HCT116 (cell line): ENCODE results near the gene SHROOM1. TPM values are rescaled to one million over a fixed set of nuclear protein-coding genes. Genes with fewer than 3 reads are reported as not detected.

Source experiments
- ATAC-seq: fragments of 200-7000 bp; cut with Tn5 transposase; 2 replicates; pipeline ENCODE4 v1.9.1; 2020; ENCODE audit warnings: mild to moderate bottlenecking, moderate library complexity
- BruUV-seq: library from RNA; stranded (reverse); fragments of 400-500 nt; replicated peaks from 2 replicates; lab custom pipeline; 2021; lab: Mats Ljungman, UMichigan
- CTCF ChIA-PET: fragments of 300-600 bp; sonication (Branson Sonifier 250); formaldehyde crosslinking; loops from one replicate; lab custom pipeline; 2021; ENCODE audit warnings: antibody characterized with exemption; lab: Charles Lee
- POLR2A ChIA-PET: fragments of 300-600, 350-600 bp; sonication (Branson Sonifier 250); formaldehyde crosslinking; loops from one replicate; lab custom pipeline; 2021; ENCODE audit warnings: antibody characterized with exemption; lab: Charles Lee
- RAD21 ChIA-PET, 2 experiments: fragments of 300-600 bp; sonication (Branson Sonifier 250); formaldehyde crosslinking; loops; one replicate each; lab custom pipeline; 2023; ENCODE audit warnings: low total read pairs in 2 of 2; ENCODE audit not compliant: uncharacterized antibody in 2 of 2, unreplicated experiment in 2 of 2, low non-redundant PET in 1 of 2; lab: Charles Lee
- DNase-seq: peaks from one replicate; pipeline ENCODE4 v3.0.0-alpha.2; 2010; ENCODE audit warnings: low read depth, low spot score
- H2AFZ ChIP-seq: fragments of 200-600 bp; shearing (Covaris generic), sonication (generic); 2 replicates; pipeline ENCODE4 v1.6.1; 2017; ENCODE audit warnings: low read depth, mixed run types, mixed read lengths, antibody characterized with exemption, low read length; ENCODE audit not compliant: poor library complexity, severe bottlenecking
- H3K27ac ChIP-seq: 2 replicates; pipeline ENCODE4 v1.5.1; 2012; ENCODE audit warnings: low read depth, low read length
- H3K27me3 ChIP-seq: fragments of 200-600 bp; sonication (generic); 2 replicates; pipeline ENCODE4 v1.6.1; 2016; ENCODE audit warnings: mixed run types, low read length, mixed read lengths; ENCODE audit not compliant: insufficient read depth
- H3K36me3 ChIP-seq, 2 experiments: fragments of 200-500 bp in 1 of 2; fragments of 200-600 bp in 1 of 2; sonication (Bioruptor generic) in 1 of 2; sonication (generic) in 1 of 2; 2 replicates each; pipeline versions ENCODE4 v1.5.1 to v1.6.1; 2014 to 2016; ENCODE audit warnings: low read length in 2 of 2, inconsistent platforms in 1 of 2, mixed read lengths in 1 of 2, mixed run types in 1 of 2; ENCODE audit not compliant: insufficient read depth in 2 of 2, control insufficient read depth in 1 of 2
- H3K4me1 ChIP-seq, 2 experiments: fragments of 200-600 bp in 1 of 2; sonication (generic) in 1 of 2; 2 replicates each; pipeline versions ENCODE4 v1.5.1 to v1.6.1; 2012 to 2017; ENCODE audit warnings: low read length in 2 of 2, inconsistent platforms in 1 of 2, mild to moderate bottlenecking in 1 of 2, mixed read lengths in 1 of 2, mixed run types in 1 of 2, moderate library complexity in 1 of 2; ENCODE audit not compliant: insufficient read depth in 2 of 2, control insufficient read depth in 1 of 2
- H3K4me2 ChIP-seq: fragments of 200-600 bp; sonication (generic); 2 replicates; pipeline ENCODE4 v1.6.1; 2017; ENCODE audit warnings: mixed run types, low read length, mixed read lengths
- H3K4me3 ChIP-seq, 2 experiments: fragments of 200-600 bp in 1 of 2; sonication (generic) in 1 of 2; replicated peaks in 1 of 2; 2 replicates each; pipeline ENCODE4 v1.5.1; 2011 to 2016; ENCODE audit warnings: low read length in 2 of 2, control low read depth in 1 of 2, low read depth in 1 of 2, mild to moderate bottlenecking in 1 of 2, mixed read lengths in 1 of 2, mixed run types in 1 of 2
- H3K79me2 ChIP-seq: fragments of 200-600 bp; sonication (generic); 2 replicates; pipeline ENCODE4 v1.6.1; 2017; ENCODE audit warnings: mild to moderate bottlenecking, mixed run types, low read length, moderate library complexity, mixed read lengths; ENCODE audit not compliant: insufficient read depth
- H3K9ac ChIP-seq: fragments of 200-600 bp; sonication (generic); 2 replicates; pipeline ENCODE4 v1.6.1; 2016; ENCODE audit warnings: low read length, mixed read lengths
- H3K9me2 ChIP-seq: fragments of 200-600 bp; sonication (generic), shearing (Covaris generic); 2 replicates; pipeline ENCODE4 v1.6.1; 2017; ENCODE audit warnings: mixed run types, mild to moderate bottlenecking, moderate library complexity; ENCODE audit not compliant: insufficient read depth
- H3K9me3 ChIP-seq, 2 experiments: fragments of 200-500 bp in 1 of 2; fragments of 200-600 bp in 1 of 2; sonication (Bioruptor generic) in 1 of 2; sonication (generic) in 1 of 2; 2 replicates each; pipeline ENCODE4 v1.6.1; 2014 to 2017; ENCODE audit warnings: low read length in 2 of 2, mixed read lengths in 2 of 2, inconsistent platforms in 1 of 2, low read depth in 1 of 2, mild to moderate bottlenecking in 1 of 2, mixed run types in 1 of 2, moderate library complexity in 1 of 2; ENCODE audit not compliant: control insufficient read depth in 1 of 2, insufficient read depth in 1 of 2
- H4K20me1 ChIP-seq: fragments of 200-600 bp; sonication (generic), shearing (Covaris generic); 2 replicates; pipeline ENCODE4 v1.6.1; 2017; ENCODE audit warnings: mixed run types, mild to moderate bottlenecking, moderate library complexity; ENCODE audit not compliant: insufficient read depth
- ATF3 ChIP-seq: IDR thresholded peaks from 2 replicates; pipeline ENCODE4 v1.6.1; 2012
- CEBPB ChIP-seq: IDR thresholded peaks from 2 replicates; pipeline ENCODE4 v1.6.1; 2012; ENCODE audit warnings: low read depth
- EGR1 ChIP-seq: IDR thresholded peaks from 2 replicates; pipeline ENCODE4 v1.6.1; 2012; ENCODE audit warnings: low read depth
- ELF1 ChIP-seq: IDR thresholded peaks from 2 replicates; pipeline ENCODE4 v1.6.1; 2012; ENCODE audit warnings: low read depth, borderline replicate concordance
- EZH2phosphoT487 ChIP-seq: fragments of 200-600 bp; IDR thresholded peaks from 2 replicates; pipeline ENCODE4 v1.6.1; 2018; ENCODE audit warnings: antibody characterized with exemption, borderline replicate concordance
- FOSL1 ChIP-seq: IDR thresholded peaks from 2 replicates; pipeline ENCODE4 v1.6.1; 2012; ENCODE audit warnings: low read depth
- MAX ChIP-seq: IDR thresholded peaks from 2 replicates; pipeline ENCODE4 v1.6.1; 2012
- SP1 ChIP-seq: IDR thresholded peaks from 2 replicates; pipeline ENCODE4 v1.6.1; 2012; ENCODE audit warnings: low read depth
- SRF ChIP-seq: IDR thresholded peaks from 2 replicates; pipeline ENCODE4 v1.6.1; 2012; ENCODE audit warnings: low read depth
- ZBTB33 ChIP-seq: IDR thresholded peaks from 2 replicates; pipeline ENCODE4 v1.6.1; 2011; ENCODE audit warnings: mild to moderate bottlenecking, low read length, moderate library complexity; ENCODE audit not compliant: insufficient replicate concordance; ENCODE audit errors: extremely low read depth
- ZFX ChIP-seq: fragments of 450-650 bp; IDR thresholded peaks from 2 replicates; pipeline ENCODE4 v1.6.1; 2017
- ZNF274 ChIP-seq: fragments of 200-500 bp; sonication (Bioruptor generic); IDR thresholded peaks from 2 replicates; pipeline ENCODE4 v1.6.1; 2014; ENCODE audit warnings: mild to moderate bottlenecking, low read depth, low read length, inconsistent platforms
- intact Hi-C: fragments of 100-400 bp; cut with micrococcal nuclease; formaldehyde crosslinking; loops from 2 replicates; pipeline ENCODE4 v1.10.0; 2022
- total RNA-seq: library from RNA; stranded (reverse); gene quantifications from one replicate; pipeline ENCODE4 v1.2.1, GENCODE V29; 2021; ENCODE audit not compliant: unreplicated experiment

SHROOM1 gene
- total RNA-seq, 1 experiment from 2014 or later, result 9.5 TPM

GRCh38 chr5:132870801-132871200 lies 40.4 kb upstream of the SHROOM1 start:
- H3K4me3 ChIP-seq, result no peak overlapping the region
- intact Hi-C loops, result no loop called here
- H3K9me2 ChIP-seq, result no peaks in the 10 kb centered on the region
- no peaks in the 10 kb centered on the region for H3K9me3 ChIP-seq
- peaks cover 4 to 12% of the 10 kb centered on the region in 2 experiments for H3K4me1 ChIP-seq
- H3K27me3 ChIP-seq, result no peaks in the 10 kb centered on the region
- RAD21 ChIA-PET, result no interaction called here
- H4K20me1 ChIP-seq, result no peaks in the 10 kb centered on the region
- DNase-seq (no peak), ATAC-seq (no peak)
- POLR2A ChIA-PET, result no interaction called here
- CTCF ChIA-PET, result no interaction called here
- H3K9ac ChIP-seq, result no peak overlapping the region
- no peak overlapping the region for H2AFZ ChIP-seq
- TF ChIP-seq ZBTB33 (no peak), ZNF274 (no peak), EZH2phosphoT487 (no peak), ATF3 (no peak), ZFX (no peak), CEBPB (no peak)
- TF ChIP-seq, all 23 proteins: peak for 0
- Histone ChIP-seq H3K36me3 (peaks cover 4 to 19% of the 10 kb centered on the region in 2 experiments; a peak in 2 of 4 replicates), H3K79me2 (peaks cover 26% of the 10 kb centered on the region), H3K4me2 (no peak overlapping the region), H3K27ac (no peak overlapping the region)
- BruUV-seq, result no TSS peak

DNA sequence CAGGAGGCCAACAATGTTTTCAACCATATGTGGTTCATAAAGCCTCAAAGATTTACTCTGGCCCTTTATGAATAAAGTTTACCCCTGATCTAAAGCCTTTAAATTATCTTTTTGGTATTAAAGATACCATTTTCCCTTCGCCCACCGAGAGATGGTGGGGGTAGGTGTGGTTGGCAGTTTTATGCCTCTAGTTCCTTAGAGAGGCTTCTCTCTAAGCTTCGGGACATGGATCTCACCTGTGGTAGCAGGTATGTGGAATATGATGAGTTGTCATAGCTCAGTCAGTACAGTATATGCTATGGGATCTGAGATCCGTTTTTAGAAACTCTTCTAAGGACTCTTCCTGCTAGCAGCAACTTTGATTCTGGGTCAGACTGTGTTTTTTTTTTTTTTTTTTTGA lies 38.3 kb upstream of the SHROOM1 start:
- H3K9me3 ChIP-seq, result no peaks in the 10 kb centered on the region
- ChIA-PET RAD21 (no interaction called here), POLR2A (no interaction called here), CTCF (interaction anchor here (1.5 kb wide), 1 partner anchor 15 kb away, joined by 5 read pairs; no protein-coding TSS in a partner anchor)
- H3K4me1 ChIP-seq, result peaks cover 4 to 17% of the 10 kb centered on the region in 2 experiments
- no peak for TF ChIP-seq EZH2phosphoT487
- no peak for TF ChIP-seq FOSL1
- TF ChIP-seq SRF, result no peak
- no peak for TF ChIP-seq ATF3
- TF ChIP-seq EGR1, result no peak
- TF ChIP-seq ELF1, result no peak
- TF ChIP-seq SP1, result no peak
- no peak for TF ChIP-seq MAX
- BruUV-seq, result no TSS peak
- H3K9ac ChIP-seq, result no peak overlapping the region
- H3K27ac ChIP-seq, result no peak overlapping the region
- H3K4me2 ChIP-seq, result no peak overlapping the region
- no peaks in the 10 kb centered on the region for H4K20me1 ChIP-seq
- H3K9me2 ChIP-seq, result no peaks in the 10 kb centered on the region
- H2AFZ ChIP-seq, result no peak overlapping the region
- no peaks in the 10 kb centered on the region for H3K27me3 ChIP-seq
- peaks cover 26% of the 10 kb centered on the region for H3K79me2 ChIP-seq
- DNase-seq (no peak), ATAC-seq (no peak)
- H3K36me3 ChIP-seq, result peaks cover 4 to 15% of the 10 kb centered on the region in 2 experiments; a peak in 2 of 4 replicates
- no peak overlapping the region for H3K4me3 ChIP-seq
- intact Hi-C loops, result no loop called here
